B cell (primary cell): Measurements from ENCODE around the gene BHLHE40. TPM values are rescaled to one million over a fixed set of nuclear protein-coding genes. Genes with fewer than 3 reads are reported as not detected.

Experiments used
- ATAC-seq: fragments of 200-7000 bp; cut with Tn5 transposase; one replicate; pipeline ENCODE4 v1.10.0; 2021; ENCODE audit warnings: low read depth, mild to moderate bottlenecking, moderate number of reproducible peaks, moderate library complexity
- CTCF ChIA-PET: fragments of 350-600 bp; sonication (Branson Sonifier 250); formaldehyde crosslinking; loops from one replicate; lab custom pipeline; 2021; ENCODE audit warnings: antibody characterized with exemption, inconsistent platforms; lab: Charles Lee
- POLR2A ChIA-PET: fragments of 350-600 bp; sonication (Branson Sonifier 250); formaldehyde crosslinking; loops from one replicate; lab custom pipeline; 2021; ENCODE audit warnings: antibody characterized with exemption; lab: Charles Lee
- DNase-seq: peaks from one replicate; pipeline ENCODE4 v3.0.0; 2013
- H2AFZ ChIP-seq: 2 replicates; pipeline ENCODE4 v1.6.1; 2012; ENCODE audit warnings: mild to moderate bottlenecking, low read depth, low read length; ENCODE audit not compliant: insufficient read depth, poor library complexity, severe bottlenecking
- H3K27ac ChIP-seq, 2 donors: 1 replicate in 1 of 2; 2 replicates in 1 of 2; pipeline ENCODE4 v1.5.1; 2012 to 2013; ENCODE audit warnings: low read length in 2 of 2, mild to moderate bottlenecking in 2 of 2, moderate library complexity in 1 of 2
- H3K27me3 ChIP-seq, 4 experiments: fragments of 200-600 bp in 1 of 4; sonication (generic) in 1 of 4; replicated peaks in 1 of 4; 1 replicate in 2 of 4; 2 replicates in 2 of 4; pipeline versions ENCODE4 v1.6.1 to v1.7.0; 2013 to 2016; ENCODE audit warnings: low read length in 3 of 4, mild to moderate bottlenecking in 2 of 4, mixed read lengths in 1 of 4, moderate library complexity in 1 of 4; ENCODE audit not compliant: insufficient read depth in 4 of 4, control insufficient read depth in 3 of 4; ENCODE audit errors: control extremely low read depth in 1 of 4
- H3K36me3 ChIP-seq, 2 experiments: replicated peaks in 1 of 2; 1 replicate in 1 of 2; 2 replicates in 1 of 2; pipeline versions ENCODE4 v1.6.1 to v1.7.1; 2013; ENCODE audit warnings: low read length in 1 of 2; ENCODE audit not compliant: insufficient read depth in 2 of 2, control insufficient read depth in 1 of 2; ENCODE audit errors: control extremely low read depth in 1 of 2, extremely low read depth in 1 of 2
- H3K4me1 ChIP-seq, 2 donors: fragments of 200-600 bp in 1 of 2; sonication (generic) in 1 of 2; 1 replicate in 1 of 2; 2 replicates in 1 of 2; pipeline versions ENCODE4 v1.5.1 to v1.6.1; 2013 to 2017; ENCODE audit warnings: low read length in 2 of 2; ENCODE audit not compliant: control insufficient read depth in 2 of 2, insufficient read depth in 2 of 2
- H3K4me2 ChIP-seq: replicated peaks from 2 replicates; pipeline ENCODE3; 2012; ENCODE audit warnings: mild to moderate bottlenecking, low read depth, low read length; ENCODE audit not compliant: poor library complexity, severe bottlenecking
- H3K4me3 ChIP-seq, 5 experiments: fragments of 200-600 bp in 1 of 5; sonication (generic) in 1 of 5; 1 replicate in 3 of 5; 2 replicates in 2 of 5; pipeline versions ENCODE4 v1.5.1 to v1.7.0; 2011 to 2016; ENCODE audit warnings: low read length in 4 of 5, mild to moderate bottlenecking in 4 of 5, low read depth in 2 of 5, control low read depth in 1 of 5, moderate library complexity in 1 of 5; ENCODE audit not compliant: insufficient read depth in 1 of 5; ENCODE audit errors: control extremely low read depth in 1 of 5, extremely low read depth in 1 of 5
- H3K79me2 ChIP-seq: fragments of 200-600 bp; sonication (generic); one replicate; pipeline ENCODE4 v1.6.0; 2016; ENCODE audit warnings: low read length; ENCODE audit not compliant: control insufficient read depth, insufficient read depth
- H3K9ac ChIP-seq: fragments of 200-600 bp; sonication (generic); 2 replicates; pipeline ENCODE4 v1.6.1; 2017; ENCODE audit warnings: mild to moderate bottlenecking, low read length, moderate library complexity
- H3K9me3 ChIP-seq, 3 donors: one replicate each; pipeline versions ENCODE4 v1.6.1 to v1.7.1; 2013; ENCODE audit warnings: low read length in 2 of 3; ENCODE audit not compliant: control insufficient read depth in 2 of 3, insufficient read depth in 1 of 3; ENCODE audit errors: control extremely low read depth in 1 of 3
- H4K20me1 ChIP-seq: 2 replicates; pipeline ENCODE4 v1.6.0; 2012; ENCODE audit warnings: mild to moderate bottlenecking, low read length; ENCODE audit not compliant: insufficient read depth, control insufficient read depth, poor library complexity, severe bottlenecking
- H3K27ac Mint-ChIP-seq: one replicate; pipeline ENCODE4 v1.8.0; 2021; ENCODE audit warnings: mixed read lengths
- H3K27me3 Mint-ChIP-seq: one replicate; pipeline ENCODE4 v1.8.0; 2021; ENCODE audit warnings: mixed read lengths
- H3K4me1 Mint-ChIP-seq: one replicate; pipeline ENCODE4 v1.8.0; 2021; ENCODE audit warnings: mixed read lengths
- H3K4me3 Mint-ChIP-seq: one replicate; pipeline ENCODE4 v1.8.0; 2021; ENCODE audit warnings: mixed read lengths
- H3K9me3 Mint-ChIP-seq: one replicate; pipeline ENCODE4 v1.8.0; 2022; ENCODE audit warnings: mixed read lengths; ENCODE audit not compliant: insufficient read depth
- EZH2 ChIP-seq: IDR thresholded peaks from 2 replicates; pipeline ENCODE4 v1.6.1; 2012; ENCODE audit warnings: borderline replicate concordance, low read depth, mild to moderate bottlenecking, moderate library complexity, low read length; ENCODE audit not compliant: insufficient read depth, poor library complexity, severe bottlenecking
- WGBS: methylation state at CpG from one replicate; pipeline ENCODE4 v1.1.5; 2013; ENCODE audit warnings: missing lambda C conversion rate; ENCODE audit not compliant: insufficient coverage; 5-methylcytosine and 5-hydroxymethylcytosine counted together
- intact Hi-C: fragments of 100-400 bp; cut with micrococcal nuclease; formaldehyde crosslinking; loops from one replicate; pipeline ENCODE4 v1.10.0; 2022
- polyA plus RNA-seq: library from polyadenylated mRNA; depleted of rRNA; stranded (reverse); fragments of >200 nt; gene quantifications from 2 replicates; pipeline ENCODE4 v1.2.3, GENCODE V29; 2012
- total RNA-seq, 2 donors: library from RNA; stranded (reverse); fragments of 120-200 nt in 1 of 2; gene quantifications; 1 replicate in 1 of 2; 2 replicates in 1 of 2; pipeline versions ENCODE4 v1.2.3 to v1.2.4, GENCODE V29; 2013 to 2022
- TF ChIP-seq, protein P1 (sequence below): fragments of 200-600 bp; IDR thresholded peaks from one replicate; pipeline ENCODE4 v1.8.0; 2022; ENCODE audit warnings: antibody characterized with exemption, mild to moderate bottlenecking

BHLHE40 gene
- total and polyA plus RNA-seq, 2 donors (not counting 1 experiment from before 2014, with no cell fraction given): 26.2 to 53.8 TPM

GRCh38 chr3:4949004-4949403, 30.2 kb upstream of the BHLHE40 start:
- H3K4me3 Mint-ChIP-seq: no peak overlapping the region
- no peaks in the 10 kb centered on the region for H3K4me1 Mint-ChIP-seq
- TF ChIP-seq, protein P1, sequence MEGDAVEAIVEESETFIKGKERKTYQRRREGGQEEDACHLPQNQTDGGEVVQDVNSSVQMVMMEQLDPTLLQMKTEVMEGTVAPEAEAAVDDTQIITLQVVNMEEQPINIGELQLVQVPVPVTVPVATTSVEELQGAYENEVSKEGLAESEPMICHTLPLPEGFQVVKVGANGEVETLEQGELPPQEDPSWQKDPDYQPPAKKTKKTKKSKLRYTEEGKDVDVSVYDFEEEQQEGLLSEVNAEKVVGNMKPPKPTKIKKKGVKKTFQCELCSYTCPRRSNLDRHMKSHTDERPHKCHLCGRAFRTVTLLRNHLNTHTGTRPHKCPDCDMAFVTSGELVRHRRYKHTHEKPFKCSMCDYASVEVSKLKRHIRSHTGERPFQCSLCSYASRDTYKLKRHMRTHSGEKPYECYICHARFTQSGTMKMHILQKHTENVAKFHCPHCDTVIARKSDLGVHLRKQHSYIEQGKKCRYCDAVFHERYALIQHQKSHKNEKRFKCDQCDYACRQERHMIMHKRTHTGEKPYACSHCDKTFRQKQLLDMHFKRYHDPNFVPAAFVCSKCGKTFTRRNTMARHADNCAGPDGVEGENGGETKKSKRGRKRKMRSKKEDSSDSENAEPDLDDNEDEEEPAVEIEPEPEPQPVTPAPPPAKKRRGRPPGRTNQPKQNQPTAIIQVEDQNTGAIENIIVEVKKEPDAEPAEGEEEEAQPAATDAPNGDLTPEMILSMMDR: no peak
- no peak for TF ChIP-seq EZH2
- H3K4me2 ChIP-seq: no peak overlapping the region
- no peaks in the 10 kb centered on the region for H3K79me2 ChIP-seq
- no peak overlapping the region for H3K27ac ChIP-seq
- no peak overlapping the region for H2AFZ ChIP-seq
- no peaks in the 10 kb centered on the region for H4K20me1 ChIP-seq
- H3K4me1 ChIP-seq: no peaks in the 10 kb centered on the region
- intact Hi-C loops: no loop called here
- ChIA-PET POLR2A (no interaction called here), CTCF (interaction anchor here (1.2 to 1.3 kb wide), 2 partner anchors 11 to 28 kb away, joined by 3 read pairs; no protein-coding TSS in a partner anchor)
- ATAC-seq (no peak), DNase-seq (no peak)
- H3K27me3 ChIP-seq: no peaks in the 10 kb centered on the region
- 100% methylated on average over 1 of the region's 2 CpGs for WGBS
- H3K27me3 Mint-ChIP-seq: no peaks in the 10 kb centered on the region
- H3K9me3 ChIP-seq: no peaks in the 10 kb centered on the region
- H3K9ac ChIP-seq: no peak overlapping the region
- H3K27ac Mint-ChIP-seq: no peak overlapping the region
- no peaks in the 10 kb centered on the region for H3K36me3 ChIP-seq
- H3K4me3 ChIP-seq: no peak overlapping the region
- no peaks in the 10 kb centered on the region for H3K9me3 Mint-ChIP-seq

DNA sequence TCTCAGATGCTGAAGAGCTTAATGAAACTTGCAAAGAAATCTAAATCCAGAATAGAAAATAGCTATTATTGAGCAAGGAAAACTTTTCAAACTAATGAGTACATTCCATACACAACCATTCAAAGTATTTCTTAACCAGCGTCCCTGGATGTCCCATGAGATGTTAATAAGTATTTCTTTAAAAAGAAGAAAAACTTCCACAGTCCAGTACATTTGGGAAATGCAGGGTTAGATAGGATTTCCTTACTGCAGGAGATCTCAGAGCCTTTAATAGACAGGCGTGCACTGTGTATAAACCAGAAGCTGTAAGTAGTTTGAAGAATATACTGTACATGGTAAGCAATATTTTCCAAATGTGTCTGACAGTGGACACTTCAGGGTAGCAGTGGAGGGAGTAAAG, 29.6 kb upstream of the BHLHE40 start:
- H3K4me1 Mint-ChIP-seq: no peaks in the 10 kb centered on the region
- Histone ChIP-seq H4K20me1 (no peaks in the 10 kb centered on the region), H3K9me3 (no peaks in the 10 kb centered on the region), H3K4me3 (no peak overlapping the region), H3K9ac (no peak overlapping the region), H3K79me2 (no peaks in the 10 kb centered on the region), H3K27ac (no peak overlapping the region), H3K4me2 (no peak overlapping the region), H2AFZ (no peak overlapping the region), H3K4me1 (no peaks in the 10 kb centered on the region), H3K27me3 (no peaks in the 10 kb centered on the region), H3K36me3 (no peaks in the 10 kb centered on the region)
- H3K27me3 Mint-ChIP-seq: no peaks in the 10 kb centered on the region
- H3K27ac Mint-ChIP-seq: no peak overlapping the region
- WGBS: 100% methylated on average over 1 of the region's 2 CpGs
- DNase-seq (no peak), ATAC-seq (no peak)
- intact Hi-C loops: no loop called here
- no peaks in the 10 kb centered on the region for H3K9me3 Mint-ChIP-seq
- ChIA-PET CTCF (interaction anchor here (1.2 to 1.3 kb wide), 2 partner anchors 12 to 27 kb away, joined by 3 read pairs; no protein-coding TSS in a partner anchor), POLR2A (no interaction called here)
- H3K4me3 Mint-ChIP-seq: no peak overlapping the region
- TF ChIP-seq, protein P1: no peak
- TF ChIP-seq EZH2: no peak
